B cell (primary cell): ENCODE measurements around the gene NDUFS6. TPM values are rescaled to one million over a fixed set of nuclear protein-coding genes. Genes with fewer than 3 reads are reported as not detected.

ENCODE experiments used
- ATAC-seq: fragments of 200-7000 bp; cut with Tn5 transposase; one replicate; pipeline ENCODE4 v1.10.0; 2021; ENCODE audit warnings: low read depth, mild to moderate bottlenecking, moderate number of reproducible peaks, moderate library complexity
- CTCF ChIA-PET: fragments of 350-600 bp; sonication (Branson Sonifier 250); formaldehyde crosslinking; loops from one replicate; lab custom pipeline; 2021; ENCODE audit warnings: antibody characterized with exemption, inconsistent platforms; lab: Charles Lee
- POLR2A ChIA-PET: fragments of 350-600 bp; sonication (Branson Sonifier 250); formaldehyde crosslinking; loops from one replicate; lab custom pipeline; 2021; ENCODE audit warnings: antibody characterized with exemption; lab: Charles Lee
- DNase-seq: peaks from one replicate; pipeline ENCODE4 v3.0.0; 2013
- H2AFZ ChIP-seq: 2 replicates; pipeline ENCODE4 v1.6.1; 2012; ENCODE audit warnings: mild to moderate bottlenecking, low read depth, low read length; ENCODE audit not compliant: insufficient read depth, poor library complexity, severe bottlenecking
- H3K27ac ChIP-seq, 2 donors: 1 replicate in 1 of 2; 2 replicates in 1 of 2; pipeline ENCODE4 v1.5.1; 2012 to 2013; ENCODE audit warnings: low read length in 2 of 2, mild to moderate bottlenecking in 2 of 2, moderate library complexity in 1 of 2
- H3K27me3 ChIP-seq, 4 experiments: fragments of 200-600 bp in 1 of 4; sonication (generic) in 1 of 4; replicated peaks in 1 of 4; 1 replicate in 2 of 4; 2 replicates in 2 of 4; pipeline versions ENCODE4 v1.6.1 to v1.7.0; 2013 to 2016; ENCODE audit warnings: low read length in 3 of 4, mild to moderate bottlenecking in 2 of 4, mixed read lengths in 1 of 4, moderate library complexity in 1 of 4; ENCODE audit not compliant: insufficient read depth in 4 of 4, control insufficient read depth in 3 of 4; ENCODE audit errors: control extremely low read depth in 1 of 4
- H3K36me3 ChIP-seq, 2 experiments: replicated peaks in 1 of 2; 1 replicate in 1 of 2; 2 replicates in 1 of 2; pipeline versions ENCODE4 v1.6.1 to v1.7.1; 2013; ENCODE audit warnings: low read length in 1 of 2; ENCODE audit not compliant: insufficient read depth in 2 of 2, control insufficient read depth in 1 of 2; ENCODE audit errors: control extremely low read depth in 1 of 2, extremely low read depth in 1 of 2
- H3K4me1 ChIP-seq, 2 donors: fragments of 200-600 bp in 1 of 2; sonication (generic) in 1 of 2; 1 replicate in 1 of 2; 2 replicates in 1 of 2; pipeline versions ENCODE4 v1.5.1 to v1.6.1; 2013 to 2017; ENCODE audit warnings: low read length in 2 of 2; ENCODE audit not compliant: control insufficient read depth in 2 of 2, insufficient read depth in 2 of 2
- H3K4me2 ChIP-seq: replicated peaks from 2 replicates; pipeline ENCODE3; 2012; ENCODE audit warnings: mild to moderate bottlenecking, low read depth, low read length; ENCODE audit not compliant: poor library complexity, severe bottlenecking
- H3K4me3 ChIP-seq, 5 experiments: fragments of 200-600 bp in 1 of 5; sonication (generic) in 1 of 5; 1 replicate in 3 of 5; 2 replicates in 2 of 5; pipeline versions ENCODE4 v1.5.1 to v1.7.0; 2011 to 2016; ENCODE audit warnings: low read length in 4 of 5, mild to moderate bottlenecking in 4 of 5, low read depth in 2 of 5, control low read depth in 1 of 5, moderate library complexity in 1 of 5; ENCODE audit not compliant: insufficient read depth in 1 of 5; ENCODE audit errors: control extremely low read depth in 1 of 5, extremely low read depth in 1 of 5
- H3K79me2 ChIP-seq: fragments of 200-600 bp; sonication (generic); one replicate; pipeline ENCODE4 v1.6.0; 2016; ENCODE audit warnings: low read length; ENCODE audit not compliant: control insufficient read depth, insufficient read depth
- H3K9ac ChIP-seq: fragments of 200-600 bp; sonication (generic); 2 replicates; pipeline ENCODE4 v1.6.1; 2017; ENCODE audit warnings: mild to moderate bottlenecking, low read length, moderate library complexity
- H3K9me3 ChIP-seq, 3 donors: one replicate each; pipeline versions ENCODE4 v1.6.1 to v1.7.1; 2013; ENCODE audit warnings: low read length in 2 of 3; ENCODE audit not compliant: control insufficient read depth in 2 of 3, insufficient read depth in 1 of 3; ENCODE audit errors: control extremely low read depth in 1 of 3
- H4K20me1 ChIP-seq: 2 replicates; pipeline ENCODE4 v1.6.0; 2012; ENCODE audit warnings: mild to moderate bottlenecking, low read length; ENCODE audit not compliant: insufficient read depth, control insufficient read depth, poor library complexity, severe bottlenecking
- H3K27ac Mint-ChIP-seq: one replicate; pipeline ENCODE4 v1.8.0; 2021; ENCODE audit warnings: mixed read lengths
- H3K27me3 Mint-ChIP-seq: one replicate; pipeline ENCODE4 v1.8.0; 2021; ENCODE audit warnings: mixed read lengths
- H3K4me1 Mint-ChIP-seq: one replicate; pipeline ENCODE4 v1.8.0; 2021; ENCODE audit warnings: mixed read lengths
- H3K4me3 Mint-ChIP-seq: one replicate; pipeline ENCODE4 v1.8.0; 2021; ENCODE audit warnings: mixed read lengths
- H3K9me3 Mint-ChIP-seq: one replicate; pipeline ENCODE4 v1.8.0; 2022; ENCODE audit warnings: mixed read lengths; ENCODE audit not compliant: insufficient read depth
- CTCF ChIP-seq: fragments of 200-600 bp; IDR thresholded peaks from one replicate; pipeline ENCODE4 v1.8.0; 2022; ENCODE audit warnings: antibody characterized with exemption, mild to moderate bottlenecking
- EZH2 ChIP-seq: IDR thresholded peaks from 2 replicates; pipeline ENCODE4 v1.6.1; 2012; ENCODE audit warnings: borderline replicate concordance, low read depth, mild to moderate bottlenecking, moderate library complexity, low read length; ENCODE audit not compliant: insufficient read depth, poor library complexity, severe bottlenecking
- WGBS: methylation state at CpG from one replicate; pipeline ENCODE4 v1.1.5; 2013; ENCODE audit warnings: missing lambda C conversion rate; ENCODE audit not compliant: insufficient coverage; 5-methylcytosine and 5-hydroxymethylcytosine counted together
- intact Hi-C: fragments of 100-400 bp; cut with micrococcal nuclease; formaldehyde crosslinking; loops from one replicate; pipeline ENCODE4 v1.10.0; 2022
- polyA plus RNA-seq: library from polyadenylated mRNA; depleted of rRNA; stranded (reverse); fragments of >200 nt; gene quantifications from 2 replicates; pipeline ENCODE4 v1.2.3, GENCODE V29; 2012
- total RNA-seq, 2 donors: library from RNA; stranded (reverse); fragments of 120-200 nt in 1 of 2; gene quantifications; 1 replicate in 1 of 2; 2 replicates in 1 of 2; pipeline versions ENCODE4 v1.2.3 to v1.2.4, GENCODE V29; 2013 to 2022

Gene NDUFS6
- total and polyA plus RNA-seq, 2 donors (not counting 1 experiment from before 2014, with no cell fraction given): 16.9 to 18.0 TPM

GRCh38 chr5:1847611-1848010 is 46.4 kb downstream of the NDUFS6 start:
- Mint-ChIP-seq H3K9me3 (no peaks in the 10 kb centered on the region), H3K4me3 (no peak overlapping the region), H3K27me3 (peaks cover 19% of the 10 kb centered on the region), H3K4me1 (no peaks in the 10 kb centered on the region), H3K27ac (no peak overlapping the region)
- no peaks in the 10 kb centered on the region for H4K20me1 ChIP-seq
- H3K4me3 ChIP-seq: no peak overlapping the region
- H3K4me2 ChIP-seq: no peak overlapping the region
- H2AFZ ChIP-seq: no peak overlapping the region
- intact Hi-C loops: no loop called here
- DNase-seq: no peak
- H3K27me3 ChIP-seq: peaks cover 0 to 13% (median 2%) of the 10 kb centered on the region in 4 experiments
- H3K9ac ChIP-seq: no peak overlapping the region
- CTCF ChIA-PET: no interaction called here
- 81% methylated on average over 9 of the region's 9 CpGs for WGBS
- no peaks in the 10 kb centered on the region for H3K79me2 ChIP-seq
- no peaks in the 10 kb centered on the region for H3K36me3 ChIP-seq
- peaks cover 0 to 3% (median 0%) of the 10 kb centered on the region in 3 donors for H3K9me3 ChIP-seq
- no peaks in the 10 kb centered on the region for H3K4me1 ChIP-seq
- H3K27ac ChIP-seq: no peak overlapping the region
- POLR2A ChIA-PET: no interaction called here
- no peak for ATAC-seq
- TF ChIP-seq EZH2 (no peak), CTCF (no peak)

- no peak overlapping the region for H3K4me2 ChIP-seq
- H3K79me2 ChIP-seq: no peaks in the 10 kb centered on the region
- intact Hi-C loops: no loop called here
- ChIA-PET POLR2A (no interaction called here), CTCF (no interaction called here)
- no peak overlapping the region for H3K4me3 ChIP-seq
- H3K27me3 ChIP-seq: peaks cover 0 to 20% (median 2%) of the 10 kb centered on the region in 4 experiments
- no peak overlapping the region for H3K27ac ChIP-seq
- ATAC-seq: no peak
- no peaks in the 10 kb centered on the region for H3K4me1 ChIP-seq
- DNase-seq: no peak
- WGBS: 64% methylated on average over 29 of the region's 29 CpGs
- no peaks in the 10 kb centered on the region for H3K36me3 ChIP-seq
- no peaks in the 10 kb centered on the region for H3K4me1 Mint-ChIP-seq
- H3K9ac ChIP-seq: no peak overlapping the region
- H3K9me3 Mint-ChIP-seq: no peaks in the 10 kb centered on the region
- H3K27me3 Mint-ChIP-seq: peaks cover 37% of the 10 kb centered on the region
- H2AFZ ChIP-seq: no peak overlapping the region
- no peak overlapping the region for H3K27ac Mint-ChIP-seq
- H4K20me1 ChIP-seq: no peaks in the 10 kb centered on the region
- no peak overlapping the region for H3K4me3 Mint-ChIP-seq
- H3K9me3 ChIP-seq: peaks cover 0 to 3% (median 0%) of the 10 kb centered on the region in 3 donors
- no peak for TF ChIP-seq EZH2
- no peak for TF ChIP-seq CTCF
These were observed 49.3 kb downstream of the NDUFS6 start for GRCh38 chr5:1850324-1851154.
